Endodermal cell (in vitro differentiated cells): ENCODE measurements around the gene ACTL10. TPM values are rescaled to one million over a fixed set of nuclear protein-coding genes. Genes with fewer than 3 reads are reported as not detected.
A peak's percentile ranks its signal among the peaks of the same experiment; 100 is the strongest.

ENCODE experiments used
- DNase-seq: peaks from one replicate; pipeline ENCODE4 v3.0.0-alpha.2; 2017
- H3K27ac ChIP-seq: 2 replicates; pipeline ENCODE4 v1.5.1; 2013; ENCODE audit warnings: mild to moderate bottlenecking, low read depth, low read length, moderate library complexity
- H3K27me3 ChIP-seq: 2 replicates; pipeline ENCODE4 v1.6.1; 2013; ENCODE audit warnings: mild to moderate bottlenecking, low read length, moderate library complexity; ENCODE audit not compliant: insufficient read depth, control insufficient read depth, poor library complexity, severe bottlenecking
- H3K36me3 ChIP-seq: 2 replicates; pipeline ENCODE4 v1.7.0; 2013; ENCODE audit warnings: mild to moderate bottlenecking, low read length, moderate library complexity; ENCODE audit not compliant: control insufficient read depth, insufficient read depth
- H3K4me1 ChIP-seq: one replicate; pipeline ENCODE4 v1.7.0; 2013; ENCODE audit warnings: low read length; ENCODE audit not compliant: control insufficient read depth, insufficient read depth
- H3K4me3 ChIP-seq: 2 replicates; pipeline ENCODE4 v1.5.1; 2013; ENCODE audit warnings: mild to moderate bottlenecking, low read length, moderate library complexity
- H3K9ac ChIP-seq: 2 replicates; pipeline ENCODE4 v1.6.1; 2013; ENCODE audit warnings: mild to moderate bottlenecking, low read length, moderate library complexity; ENCODE audit not compliant: poor library complexity, severe bottlenecking; ENCODE audit errors: extremely low read depth
- H3K9me3 ChIP-seq: 2 replicates; pipeline ENCODE4 v1.6.1; 2013; ENCODE audit warnings: mild to moderate bottlenecking, low read length, moderate library complexity; ENCODE audit not compliant: control insufficient read depth
- H3K27ac Mint-ChIP-seq: 2 replicates; pipeline ENCODE4 v1.8.0; 2020; ENCODE audit warnings: mixed read lengths
- H3K27me3 Mint-ChIP-seq: 2 replicates; pipeline ENCODE4 v1.8.0; 2021; ENCODE audit warnings: mild to moderate bottlenecking, mixed read lengths; ENCODE audit not compliant: insufficient read depth
- H3K36me3 Mint-ChIP-seq: 2 replicates; pipeline ENCODE4 v1.8.0; 2020; ENCODE audit warnings: low read depth, mixed read lengths
- H3K4me1 Mint-ChIP-seq: 2 replicates; pipeline ENCODE4 v1.8.0; 2020; ENCODE audit warnings: mixed read lengths
- H3K4me3 Mint-ChIP-seq: 2 replicates; pipeline ENCODE4 v1.8.0; 2020; ENCODE audit warnings: mild to moderate bottlenecking, moderate library complexity, mixed read lengths
- H3K9me3 Mint-ChIP-seq: 2 replicates; pipeline ENCODE4 v1.8.0; 2020; ENCODE audit warnings: mild to moderate bottlenecking, mixed read lengths
- WGBS, 2 experiments: methylation state at CpG; one replicate each; pipeline versions ENCODE4 v1.1.5 to v1.1.7; 2013; ENCODE audit warnings: missing lambda C conversion rate in 2 of 2, mixed read lengths in 1 of 2; ENCODE audit not compliant: insufficient coverage in 1 of 2, insufficient read length in 1 of 2; 5-methylcytosine and 5-hydroxymethylcytosine counted together
- total RNA-seq, 2 donors: library from RNA; stranded (reverse); fragmentation: NEBNext Ultra II Directional in 1 of 2; extraction: Animal tissue kit (Norgen Biotek cat#: 25700) in 1 of 2; gene quantifications; 2 replicates in 1 of 2; 3 replicates in 1 of 2; pipeline ENCODE4 v1.2.1, GENCODE V29; 2021
- TF ChIP-seq, protein P1 (sequence below): fragments of 200-600 bp; sonication (generic); conservative IDR thresholded peaks from 2 replicates; pipeline ENCODE4 v1.5.0; 2021; ENCODE audit warnings: antibody characterized with exemption, mild to moderate bottlenecking

The ACTL10 gene
- total RNA-seq, 2 donors from 2014 or later = 0.42 TPM; not detected in 1

DNA sequence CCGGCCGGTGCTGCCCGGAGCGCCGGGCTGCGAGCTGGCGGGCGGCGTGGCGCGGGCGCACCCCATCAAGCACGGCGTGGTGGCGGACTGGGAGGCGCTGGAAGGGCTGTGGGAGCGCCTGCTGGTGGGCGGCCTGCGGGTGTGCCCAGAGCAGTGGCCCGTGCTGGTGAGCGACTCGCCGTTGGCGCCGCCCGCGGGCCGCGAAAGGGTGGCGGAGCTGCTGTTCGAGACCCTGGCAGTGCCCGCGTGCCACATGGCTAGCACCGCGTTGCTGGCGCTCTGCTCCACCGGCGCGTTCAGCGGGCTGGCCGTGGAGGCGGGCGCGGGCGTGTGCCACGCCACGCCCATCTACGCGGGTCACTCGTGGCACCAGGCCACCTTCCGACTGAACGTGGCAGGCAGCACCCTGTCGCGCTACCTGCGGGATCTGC, 517 bp downstream of the ACTL10 start:
- Histone ChIP-seq H3K4me3 (peak overlapping the region; percentile 60), H3K9me3 (no peaks in the 10 kb centered on the region), H3K36me3 (peaks cover 27% of the 10 kb centered on the region), H3K9ac (no peak overlapping the region), H3K4me1 (peaks cover under 1% of the 10 kb centered on the region), H3K27me3 (no peaks in the 10 kb centered on the region), H3K27ac (no peak overlapping the region)
- peaks cover 44% of the 10 kb centered on the region for H3K36me3 Mint-ChIP-seq
- no peak overlapping the region for H3K27ac Mint-ChIP-seq
- peaks cover 23% of the 10 kb centered on the region for H3K4me1 Mint-ChIP-seq
- H3K9me3 Mint-ChIP-seq = no peaks in the 10 kb centered on the region
- peaks cover 4% of the 10 kb centered on the region for H3K27me3 Mint-ChIP-seq
- TF ChIP-seq, protein P1, sequence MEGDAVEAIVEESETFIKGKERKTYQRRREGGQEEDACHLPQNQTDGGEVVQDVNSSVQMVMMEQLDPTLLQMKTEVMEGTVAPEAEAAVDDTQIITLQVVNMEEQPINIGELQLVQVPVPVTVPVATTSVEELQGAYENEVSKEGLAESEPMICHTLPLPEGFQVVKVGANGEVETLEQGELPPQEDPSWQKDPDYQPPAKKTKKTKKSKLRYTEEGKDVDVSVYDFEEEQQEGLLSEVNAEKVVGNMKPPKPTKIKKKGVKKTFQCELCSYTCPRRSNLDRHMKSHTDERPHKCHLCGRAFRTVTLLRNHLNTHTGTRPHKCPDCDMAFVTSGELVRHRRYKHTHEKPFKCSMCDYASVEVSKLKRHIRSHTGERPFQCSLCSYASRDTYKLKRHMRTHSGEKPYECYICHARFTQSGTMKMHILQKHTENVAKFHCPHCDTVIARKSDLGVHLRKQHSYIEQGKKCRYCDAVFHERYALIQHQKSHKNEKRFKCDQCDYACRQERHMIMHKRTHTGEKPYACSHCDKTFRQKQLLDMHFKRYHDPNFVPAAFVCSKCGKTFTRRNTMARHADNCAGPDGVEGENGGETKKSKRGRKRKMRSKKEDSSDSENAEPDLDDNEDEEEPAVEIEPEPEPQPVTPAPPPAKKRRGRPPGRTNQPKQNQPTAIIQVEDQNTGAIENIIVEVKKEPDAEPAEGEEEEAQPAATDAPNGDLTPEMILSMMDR = no peak
- peak overlapping the region; percentile 53 for H3K4me3 Mint-ChIP-seq
- 39 to 58% methylated on average over 20 to 55 of the region's 55 CpGs for WGBS, 2 experiments
- peak; percentile 70 for DNase-seq

DNA sequence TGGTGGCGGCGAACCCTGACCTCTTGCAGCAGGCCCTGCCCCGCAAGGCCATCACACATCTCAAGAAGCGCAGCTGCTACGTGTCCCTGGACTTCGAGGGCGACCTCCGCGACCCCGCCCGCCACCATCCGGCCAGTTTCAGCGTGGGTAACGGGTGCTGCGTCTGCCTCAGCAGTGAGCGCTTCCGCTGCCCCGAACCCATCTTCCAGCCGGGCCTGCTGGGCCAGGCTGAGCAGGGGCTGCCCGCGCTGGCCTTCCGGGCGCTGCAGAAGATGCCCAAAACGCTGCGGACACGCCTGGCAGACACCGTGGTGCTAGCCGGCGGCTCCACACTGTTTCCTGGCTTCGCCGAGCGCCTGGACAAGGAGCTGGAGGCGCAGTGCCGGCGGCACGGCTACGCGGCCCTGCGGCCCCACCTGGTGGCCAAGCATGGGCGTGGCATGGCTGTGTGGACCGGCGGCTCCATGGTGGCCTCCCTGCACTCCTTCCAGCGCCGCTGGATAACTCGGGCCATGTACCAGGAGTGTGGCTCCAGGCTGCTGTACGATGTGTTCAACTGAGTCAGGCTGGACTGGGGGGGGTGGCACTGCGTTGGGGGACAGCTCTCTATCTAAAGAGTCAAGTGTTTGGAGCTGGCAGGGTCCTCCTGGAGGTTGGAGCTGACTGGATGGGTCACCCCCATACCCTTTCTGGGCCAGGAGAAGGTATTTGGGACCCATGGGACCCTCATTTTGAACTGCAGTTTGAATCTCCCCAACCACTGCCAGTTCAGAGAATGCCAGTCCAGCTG, 1.1 kb downstream of the ACTL10 start:
- no peaks in the 10 kb centered on the region for H3K9me3 ChIP-seq
- H3K4me3 ChIP-seq = peak overlapping the region; percentile 60
- WGBS, 2 experiments = 34 to 55% methylated on average over 35 to 47 of the region's 47 CpGs
- no peak overlapping the region for H3K9ac ChIP-seq
- no peaks in the 10 kb centered on the region for H3K27me3 ChIP-seq
- peak overlapping the region; percentile 53 for H3K4me3 Mint-ChIP-seq
- no peaks in the 10 kb centered on the region for H3K9me3 Mint-ChIP-seq
- peaks cover 27% of the 10 kb centered on the region for H3K36me3 ChIP-seq
- H3K27ac ChIP-seq = no peak overlapping the region
- H3K27me3 Mint-ChIP-seq = peaks cover 4% of the 10 kb centered on the region
- peaks cover 6% of the 10 kb centered on the region for H3K4me1 ChIP-seq
- H3K36me3 Mint-ChIP-seq = peaks cover 44% of the 10 kb centered on the region
- no peak overlapping the region for H3K27ac Mint-ChIP-seq
- TF ChIP-seq, protein P1 = peak; percentile 98
- peak; percentile 93 for DNase-seq
- H3K4me1 Mint-ChIP-seq = peaks cover 26% of the 10 kb centered on the region

DNA sequence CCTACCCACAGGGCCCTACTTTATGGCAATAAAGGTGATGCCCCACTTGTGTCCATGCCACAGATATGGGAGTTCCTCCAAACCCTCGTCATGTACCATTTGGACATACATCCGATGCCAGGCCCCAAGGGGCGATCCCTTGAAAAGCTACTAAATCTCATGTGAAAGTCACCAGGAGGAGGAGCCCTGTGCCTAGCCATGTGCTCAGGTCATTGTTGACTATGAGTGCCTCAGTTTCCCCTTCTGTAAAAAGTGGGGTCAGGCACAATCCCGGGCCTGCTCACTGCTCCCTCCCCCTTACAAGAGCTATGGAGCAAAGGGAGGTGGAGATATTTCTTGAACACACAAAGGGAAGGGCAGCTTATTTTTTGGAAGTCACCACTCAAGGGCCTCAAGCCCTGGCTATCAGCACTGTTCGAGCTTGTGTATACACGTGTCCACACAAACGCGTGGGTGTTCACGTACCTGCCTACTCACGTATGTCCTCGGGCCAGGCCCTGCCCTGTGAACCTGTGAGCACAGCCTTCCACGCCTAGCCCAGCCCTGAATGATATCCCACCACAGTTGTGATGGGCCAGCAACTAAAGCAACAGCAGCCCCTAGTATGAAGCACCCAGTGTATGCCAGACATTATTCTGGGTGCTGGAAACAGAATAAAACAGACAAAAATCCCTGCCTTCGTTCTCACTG, 1.9 kb downstream of the ACTL10 start:
- TF ChIP-seq, protein P1 = no peak
- 94 to 95% methylated on average over 12 to 13 of the region's 13 CpGs for WGBS, 2 experiments
- H3K36me3 ChIP-seq = peaks cover 27% of the 10 kb centered on the region
- no peak for DNase-seq
- no peak overlapping the region for H3K27ac Mint-ChIP-seq
- H3K4me1 Mint-ChIP-seq = peaks cover 31% of the 10 kb centered on the region
- no peaks in the 10 kb centered on the region for H3K9me3 ChIP-seq
- H3K4me3 ChIP-seq = no peak overlapping the region
- no peak overlapping the region for H3K9ac ChIP-seq
- no peaks in the 10 kb centered on the region for H3K27me3 ChIP-seq
- H3K27ac ChIP-seq = no peak overlapping the region
- H3K36me3 Mint-ChIP-seq = peaks cover 44% of the 10 kb centered on the region
- peaks cover 13% of the 10 kb centered on the region for H3K4me1 ChIP-seq
- H3K4me3 Mint-ChIP-seq = no peak overlapping the region
- no peaks in the 10 kb centered on the region for H3K9me3 Mint-ChIP-seq
- H3K27me3 Mint-ChIP-seq = peaks cover 4% of the 10 kb centered on the region
